DMS114 treated with DMSO at 0.1 percent for 48 hours (cell line): ENCODE data around the gene ZDHHC8.

Experiments
- DNase-seq: peaks from one replicate; lab custom pipeline; 2025; ENCODE audit not compliant: unreplicated experiment; lab: John Stamatoyannopoulos, UW

Gene ZDHHC8

DNA sequence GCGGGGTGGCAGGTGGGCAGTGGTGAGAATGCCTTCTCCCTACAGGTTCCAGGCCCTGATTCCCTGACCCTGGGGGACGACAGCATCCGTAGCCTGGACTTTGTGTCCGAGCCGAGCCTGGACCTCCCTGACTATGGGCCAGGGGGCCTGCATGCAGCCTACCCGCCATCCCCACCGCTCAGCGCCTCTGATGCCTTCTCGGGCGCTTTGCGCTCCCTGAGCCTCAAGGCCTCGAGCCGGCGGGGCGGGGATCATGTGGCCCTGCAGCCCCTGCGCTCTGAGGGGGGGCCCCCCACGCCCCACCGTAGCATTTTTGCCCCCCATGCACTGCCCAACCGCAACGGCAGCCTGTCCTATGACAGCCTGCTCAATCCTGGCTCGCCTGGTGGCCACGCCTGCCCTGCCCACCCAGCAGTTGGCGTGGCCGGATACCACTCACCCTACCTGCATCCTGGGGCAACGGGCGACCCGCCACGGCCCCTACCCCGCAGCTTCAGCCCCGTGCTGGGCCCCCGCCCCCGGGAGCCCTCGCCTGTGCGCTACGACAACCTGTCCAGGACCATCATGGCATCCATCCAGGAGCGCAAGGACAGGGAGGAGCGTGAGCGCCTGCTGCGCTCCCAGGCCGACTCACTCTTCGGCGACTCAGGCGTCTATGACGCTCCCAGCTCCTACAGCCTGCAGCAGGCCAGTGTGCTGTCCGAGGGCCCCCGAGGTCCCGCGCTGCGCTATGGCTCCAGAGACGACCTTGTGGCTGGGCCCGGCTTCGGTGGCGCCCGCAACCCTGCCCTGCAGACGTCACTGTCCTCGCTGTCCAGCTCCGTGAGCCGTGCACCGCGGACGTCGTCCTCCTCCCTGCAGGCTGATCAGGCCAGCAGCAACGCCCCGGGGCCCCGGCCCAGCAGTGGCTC lies 11.4 kb downstream of the ZDHHC8 start:
- DNase-seq, result no peak

DNA sequence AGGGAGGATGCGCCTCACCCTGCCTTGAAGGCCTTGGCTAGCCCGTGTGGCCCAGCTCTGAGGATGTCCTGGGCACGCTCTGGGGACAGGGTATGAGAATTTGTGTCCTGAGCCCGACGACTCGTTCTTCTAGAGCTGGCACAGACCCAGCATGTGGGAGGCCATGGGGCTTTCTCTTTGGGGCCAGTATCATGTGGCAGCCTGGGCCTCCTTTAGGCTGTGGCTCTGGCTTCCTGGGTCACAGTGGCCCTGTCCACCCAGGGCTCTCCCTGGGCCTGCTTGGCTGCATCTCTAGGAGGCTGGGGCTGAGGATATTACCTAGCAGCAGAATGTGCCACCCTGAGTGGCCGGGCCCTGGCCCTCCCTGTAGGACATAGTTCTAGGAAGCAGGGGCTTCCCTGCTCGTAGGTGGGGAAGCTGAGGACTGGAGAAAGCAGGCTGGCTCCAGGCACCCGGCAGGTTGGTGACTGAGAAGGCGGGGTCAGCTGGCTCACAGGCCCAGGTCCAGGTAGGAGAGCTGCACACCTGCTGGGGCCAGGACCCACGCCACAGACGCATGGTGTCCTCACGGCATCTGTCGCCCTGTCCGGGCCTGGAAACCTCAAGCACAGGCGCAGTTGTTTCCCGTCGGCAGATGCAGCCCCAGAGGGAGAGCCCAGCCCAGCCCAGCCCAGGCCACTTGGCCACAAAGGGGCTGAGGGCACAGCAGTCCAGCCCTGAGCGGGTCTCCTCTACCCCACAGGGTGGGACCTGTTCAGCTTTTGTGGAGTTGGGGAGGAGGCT lies 12.5 kb downstream of the ZDHHC8 start:
- no peak for DNase-seq

DNA sequence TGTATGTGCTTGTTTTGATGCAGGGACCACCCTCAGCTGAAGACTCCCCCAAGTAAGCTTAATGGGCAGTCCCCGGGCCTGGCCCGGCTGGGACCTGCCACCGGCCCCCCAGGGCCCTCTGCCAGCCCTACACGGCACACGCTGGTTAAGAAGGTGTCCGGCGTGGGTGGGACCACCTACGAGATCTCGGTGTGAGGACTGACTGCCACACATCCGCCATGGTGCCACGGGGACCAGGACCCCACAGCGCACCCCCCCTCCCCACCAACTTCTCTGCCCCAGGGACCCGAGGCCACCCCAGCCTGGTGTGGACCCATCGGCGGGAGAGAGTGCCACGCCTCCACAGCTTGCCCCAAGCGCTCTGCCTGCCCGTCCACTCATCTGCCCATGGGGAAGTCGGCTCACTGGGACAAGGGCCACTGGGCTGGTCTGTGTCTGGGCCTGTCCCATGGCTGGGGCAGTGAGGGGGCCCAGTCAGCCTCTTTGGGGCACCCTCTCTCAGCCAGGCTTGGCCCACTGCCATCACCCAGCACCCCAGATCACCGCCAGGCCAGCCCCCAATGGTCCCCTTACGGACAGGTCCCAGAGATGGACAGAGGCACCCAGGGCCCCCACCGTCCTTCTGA lies 13.7 kb downstream of the ZDHHC8 start:
- DNase-seq, result no peak

DNA sequence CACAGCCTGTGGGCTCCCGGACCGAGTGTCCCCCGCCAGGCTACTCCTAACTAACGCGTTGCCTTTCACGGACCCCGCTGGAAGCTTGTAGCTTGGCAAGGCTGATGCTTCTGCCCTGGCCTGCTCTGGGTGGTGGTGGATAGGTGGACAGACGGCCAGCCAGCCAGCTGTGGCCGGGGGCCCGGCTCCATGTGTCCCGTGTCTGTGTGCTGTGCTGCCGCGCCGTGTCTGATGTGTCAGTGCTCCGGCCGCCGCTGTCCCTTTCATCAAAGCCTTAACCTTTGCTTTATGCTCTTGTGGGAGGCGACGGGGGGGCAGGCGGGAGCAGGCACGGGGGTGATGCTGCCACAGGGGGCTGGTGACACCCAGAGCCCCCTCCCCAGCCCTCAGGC lies 14.2 kb downstream of the ZDHHC8 start:
- no peak for DNase-seq

DNA sequence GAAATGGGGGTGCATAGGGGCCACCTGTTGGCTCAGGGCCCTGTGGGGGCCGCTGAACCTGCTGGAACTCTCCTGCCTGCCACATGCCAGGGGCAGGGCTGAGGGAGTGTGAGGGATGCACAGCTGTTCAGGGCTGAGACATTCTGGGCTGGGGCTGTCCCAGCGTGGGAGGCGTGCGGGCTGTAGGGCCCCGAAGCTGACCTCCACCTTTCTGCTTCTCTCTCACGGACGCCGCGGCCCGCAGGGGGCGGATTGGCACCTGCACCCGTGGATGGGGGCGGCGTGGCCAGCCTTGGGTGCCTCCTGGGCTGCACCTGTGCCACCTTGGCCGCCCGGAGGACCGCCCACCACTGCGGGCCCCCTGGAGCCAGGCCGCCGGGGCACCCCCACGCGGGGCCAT lies 15.2 kb downstream of the ZDHHC8 start:
- DNase-seq, result no peak

DNA sequence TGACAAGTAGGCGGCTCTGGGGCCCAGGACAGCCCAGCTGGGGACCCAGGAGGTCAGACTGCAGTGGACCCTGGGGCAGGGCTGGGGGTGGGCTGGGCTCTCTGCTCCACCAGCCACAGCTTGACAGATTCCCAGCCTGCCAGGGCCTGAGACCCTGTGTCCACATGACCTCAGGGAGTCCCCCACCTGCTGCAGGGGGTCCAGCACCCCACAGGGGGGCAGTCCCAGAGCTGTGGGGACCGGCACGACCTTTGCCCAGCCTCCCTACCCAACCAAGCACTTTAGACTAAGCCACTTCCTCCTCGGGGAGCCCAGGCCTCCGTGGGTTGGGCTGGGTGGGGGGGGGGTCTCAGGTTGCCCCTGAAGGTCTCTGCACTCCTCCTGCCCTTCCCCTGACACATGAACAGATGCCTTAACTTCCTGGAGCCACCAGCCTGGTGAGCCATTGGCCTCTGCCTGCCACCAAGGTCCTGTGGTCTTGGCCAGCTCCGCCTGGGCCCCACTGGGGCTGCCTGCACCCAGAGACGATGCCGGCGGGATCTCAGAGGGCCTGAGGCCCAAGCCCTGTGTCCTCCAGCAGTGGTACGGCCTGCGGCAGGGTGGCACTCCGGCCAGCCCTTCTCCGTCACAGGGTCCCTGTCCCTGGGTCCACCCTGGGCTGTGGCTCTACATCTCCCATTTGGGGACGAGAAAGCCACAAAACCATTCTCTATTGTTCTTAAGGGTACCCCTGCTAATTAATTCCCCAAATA lies 15.8 kb downstream of the ZDHHC8 start:
- no peak for DNase-seq

DNA sequence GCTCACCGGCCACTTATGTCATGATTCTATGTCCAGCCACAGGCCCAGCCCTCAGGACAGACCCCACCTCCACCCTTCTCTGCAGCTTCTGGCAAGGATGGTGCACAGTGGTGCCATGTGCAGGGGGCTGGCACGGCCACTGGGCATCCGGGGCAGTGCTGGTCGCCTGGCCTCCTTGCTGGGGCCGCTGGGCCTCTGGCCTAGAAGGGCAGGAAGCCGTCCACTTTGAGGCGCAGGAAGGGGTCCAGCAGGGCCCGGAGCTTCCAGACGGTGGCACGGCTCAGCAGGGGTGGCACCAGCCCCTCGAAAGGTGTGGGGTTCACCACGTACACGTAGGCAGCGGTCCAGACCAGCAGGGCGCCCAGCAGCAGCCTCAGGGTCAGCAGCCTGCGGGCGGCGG lies 16.8 kb downstream of the ZDHHC8 start:
- DNase-seq, result no peak

DNA sequence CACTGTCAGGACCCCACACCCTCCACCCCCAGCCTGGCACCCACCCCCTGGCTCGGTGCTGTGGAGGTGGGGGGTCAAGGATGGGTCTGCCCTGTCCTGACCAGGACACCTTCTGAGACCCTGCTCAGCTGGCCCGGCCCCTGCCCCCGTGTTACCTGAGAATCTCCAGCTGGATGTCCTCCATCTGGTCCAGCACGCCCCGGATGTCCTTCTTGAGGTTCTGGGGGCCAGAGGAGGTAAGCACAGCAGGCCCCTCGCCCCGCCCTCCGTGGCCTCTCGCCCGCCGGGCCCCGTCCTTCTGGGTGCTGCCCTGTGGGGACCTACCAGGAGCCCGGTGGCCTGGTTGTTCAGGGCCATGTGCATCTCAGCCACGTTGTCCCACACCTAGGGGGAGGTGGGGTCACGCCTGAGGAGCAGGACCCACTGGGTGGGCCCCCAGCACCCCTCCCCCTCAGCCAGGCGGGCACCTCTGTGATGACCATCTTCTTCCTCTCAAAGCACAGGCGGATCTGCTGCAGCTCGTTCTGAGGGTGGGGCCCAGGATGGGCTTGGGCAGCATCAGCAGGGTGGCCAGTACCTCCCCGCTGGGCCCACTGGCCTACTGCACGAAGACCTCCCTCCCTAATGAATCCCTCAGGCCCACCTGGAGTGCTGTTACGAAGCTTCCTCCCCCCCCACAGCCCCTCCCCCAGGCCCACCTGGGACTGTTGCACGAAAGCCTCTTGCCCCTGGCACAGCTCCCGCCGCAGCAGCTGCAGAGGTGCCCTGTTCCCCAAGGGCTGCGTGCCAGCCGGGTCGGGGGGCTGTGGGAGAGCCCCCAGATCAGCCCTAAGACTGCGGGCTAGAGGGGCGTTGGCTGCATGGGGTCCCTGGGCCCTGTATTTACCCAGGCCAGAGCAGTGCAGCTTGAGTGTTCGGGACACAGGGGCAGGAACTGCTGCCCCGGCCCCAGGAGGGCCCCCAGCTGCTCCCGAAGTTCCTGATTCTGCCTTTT lies 17.9 kb downstream of the ZDHHC8 start:
- no peak for DNase-seq

DNA sequence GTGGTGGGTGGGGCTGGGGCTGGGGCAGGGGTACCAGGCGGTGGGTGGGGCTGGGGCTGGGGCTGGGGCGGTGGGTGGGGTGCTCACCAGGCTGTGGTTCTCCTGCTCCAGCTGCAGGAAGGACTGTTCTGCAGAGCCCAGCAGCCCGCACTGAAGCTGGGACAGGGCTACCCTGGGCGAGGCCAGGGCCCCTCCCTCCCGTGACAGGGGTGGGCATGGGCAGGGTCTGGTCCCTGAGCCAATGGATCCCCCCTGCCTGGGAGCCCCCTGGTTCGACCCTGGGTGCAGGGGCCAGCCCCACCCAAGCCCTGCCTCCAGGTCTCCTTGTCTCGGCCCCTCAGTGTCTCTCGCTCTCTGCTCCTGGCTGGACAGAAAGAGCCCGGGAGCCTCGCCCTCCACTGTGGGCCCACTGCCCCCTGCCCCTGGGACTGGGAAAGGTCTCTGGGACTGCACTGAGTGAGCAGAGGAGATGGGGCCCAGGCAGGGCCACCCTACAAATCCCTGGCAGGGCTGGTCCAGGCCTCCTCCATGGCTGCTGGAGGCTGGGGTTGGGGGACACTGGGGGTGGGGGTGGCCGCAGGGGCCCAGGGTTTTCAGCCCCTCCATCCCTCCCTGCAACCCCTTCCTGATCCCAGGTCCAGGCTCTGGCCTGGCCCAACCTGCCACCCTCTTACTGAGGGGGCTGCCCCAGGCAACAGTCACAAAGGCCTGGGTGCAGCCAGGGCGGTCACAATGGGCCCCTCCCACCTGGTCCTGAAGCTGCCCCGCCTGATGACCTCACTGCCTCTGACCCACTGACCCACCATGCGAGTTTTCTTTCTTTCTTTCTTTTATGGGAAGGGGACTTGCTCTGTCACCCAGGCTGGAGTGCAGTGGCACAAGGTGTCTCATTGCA lies 19.0 kb downstream of the ZDHHC8 start, which contains the start of gene CCDC188:
Gene CCDC188, minus strand, starts transcription at position 675 of the 895 bp plus-strand sequence. Its CDS starts 69 bp downstream, at position 606.
- DNase-seq, result no peak

DNA sequence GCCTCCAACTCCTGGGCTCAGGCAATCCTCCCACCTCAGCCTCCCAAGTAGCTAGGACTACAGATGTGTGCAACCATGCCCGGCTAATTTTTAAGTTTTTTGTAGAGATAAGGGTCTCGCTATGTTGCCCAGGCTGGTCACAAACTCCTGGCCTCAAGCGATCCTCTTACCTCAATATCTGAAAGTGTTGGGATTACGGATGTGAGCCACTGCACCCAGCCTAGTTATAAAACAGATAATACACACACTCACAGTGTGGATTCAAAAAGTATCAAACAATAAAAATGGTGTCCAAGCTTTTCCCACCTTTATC lies 19.6 kb downstream of the ZDHHC8 start:
- no peak for DNase-seq

DNA sequence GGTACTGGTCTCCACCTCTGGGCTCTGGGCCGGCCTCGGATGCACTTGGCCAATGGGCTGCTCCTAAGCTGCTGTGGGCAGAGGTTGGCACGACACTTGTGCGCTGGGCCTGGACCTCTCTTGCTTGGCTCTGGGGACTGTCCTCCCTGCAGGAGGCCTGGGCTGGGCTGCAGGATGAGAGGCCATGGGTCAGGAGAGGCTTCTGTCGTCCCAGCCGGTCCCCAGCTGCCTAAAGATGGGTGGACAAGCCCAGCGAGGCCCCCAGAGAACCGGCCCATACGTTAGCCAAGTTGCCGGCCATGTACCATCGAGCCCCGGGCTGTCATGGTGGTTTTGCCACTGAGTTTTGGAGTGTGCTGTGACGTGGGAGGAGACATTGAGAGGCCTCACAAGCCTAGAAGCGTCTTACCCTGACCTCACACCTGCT lies 20.9 kb downstream of the ZDHHC8 start:
- no peak for DNase-seq

DNA sequence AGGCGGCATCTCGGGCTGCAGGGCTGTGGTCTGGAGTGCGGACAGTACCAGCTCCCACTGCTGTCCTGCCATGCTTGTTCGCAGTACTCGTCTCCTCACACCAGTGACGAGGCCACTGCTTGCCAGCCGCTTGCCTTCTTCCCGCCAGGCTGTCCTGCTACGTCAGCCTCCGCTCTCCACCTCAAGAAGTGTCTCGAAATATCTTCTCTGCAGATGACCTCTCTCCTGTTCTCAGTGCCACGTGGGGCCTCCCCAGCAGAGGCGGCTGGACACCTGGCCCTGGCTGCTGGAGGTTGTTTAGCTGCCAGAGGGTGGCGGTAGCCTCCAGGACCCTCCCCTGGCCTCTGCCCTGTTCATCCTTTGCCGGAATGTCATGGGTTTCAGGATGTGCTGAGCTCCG lies 22.3 kb downstream of the ZDHHC8 start:
- no peak for DNase-seq

DNA sequence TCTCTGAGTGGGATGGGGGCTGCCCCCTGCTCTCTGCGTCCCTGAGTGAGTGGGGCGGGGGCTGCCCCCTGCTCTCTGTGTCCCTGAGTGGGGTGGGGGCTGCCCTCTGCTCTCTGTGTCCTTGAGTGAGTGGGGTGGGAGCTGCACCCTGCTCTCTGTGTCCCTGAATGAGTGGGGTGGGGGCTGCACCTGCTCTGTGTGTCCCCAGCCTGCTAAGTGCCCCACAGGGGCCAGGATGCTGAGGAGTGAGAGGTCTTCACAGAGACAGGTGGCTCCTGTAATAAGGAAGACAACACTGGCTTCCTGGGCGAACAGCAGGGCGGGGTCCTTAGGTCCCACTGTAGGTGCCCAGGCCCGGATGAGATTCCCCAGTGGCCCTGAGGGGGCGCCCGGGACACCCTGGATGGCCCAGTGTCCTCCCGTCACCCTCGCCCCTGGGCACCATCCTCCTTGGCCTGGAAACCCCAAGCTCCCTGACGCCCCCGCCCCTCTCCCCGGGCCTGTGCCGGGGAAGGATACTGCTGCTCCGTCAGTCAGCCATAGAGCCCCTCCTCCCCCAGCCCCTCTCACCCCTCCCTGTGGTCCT lies 23.1 kb downstream of the ZDHHC8 start:
- no peak for DNase-seq

DNA sequence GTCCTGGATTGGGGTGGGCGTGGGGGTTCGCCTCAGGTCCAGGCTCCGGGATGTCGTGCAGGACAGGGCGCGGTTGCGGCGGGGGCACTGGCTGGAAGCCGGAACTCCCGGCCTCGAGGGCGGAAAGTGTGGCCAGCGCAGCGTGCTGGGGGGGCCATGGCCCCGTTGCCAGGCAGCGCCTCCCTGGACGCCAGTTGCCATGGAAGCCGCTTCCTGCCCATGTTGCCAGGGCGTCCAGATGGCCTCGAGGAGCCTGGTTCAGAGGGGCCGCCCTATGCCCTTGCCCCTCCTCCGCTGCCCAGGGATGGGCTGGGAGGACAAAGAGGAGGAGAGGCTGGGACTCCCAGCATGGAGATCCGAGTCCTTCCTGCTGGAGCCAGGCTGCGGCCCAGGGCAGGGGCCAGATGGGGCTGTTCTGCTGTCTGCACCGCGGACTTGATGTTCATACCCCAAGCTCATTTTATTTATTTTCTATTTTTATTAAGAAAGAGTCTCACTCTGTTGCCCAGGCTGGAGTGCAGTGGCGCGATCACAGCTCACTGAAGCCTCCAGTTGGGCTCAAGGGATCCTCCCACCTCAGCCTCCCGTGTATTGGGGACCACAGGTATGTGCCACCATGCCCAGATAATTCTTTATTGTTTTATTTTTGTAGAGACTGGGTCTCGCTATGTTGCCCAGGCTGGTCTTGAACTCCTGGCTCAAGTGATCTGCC lies 23.9 kb downstream of the ZDHHC8 start:
- no peak for DNase-seq

DNA sequence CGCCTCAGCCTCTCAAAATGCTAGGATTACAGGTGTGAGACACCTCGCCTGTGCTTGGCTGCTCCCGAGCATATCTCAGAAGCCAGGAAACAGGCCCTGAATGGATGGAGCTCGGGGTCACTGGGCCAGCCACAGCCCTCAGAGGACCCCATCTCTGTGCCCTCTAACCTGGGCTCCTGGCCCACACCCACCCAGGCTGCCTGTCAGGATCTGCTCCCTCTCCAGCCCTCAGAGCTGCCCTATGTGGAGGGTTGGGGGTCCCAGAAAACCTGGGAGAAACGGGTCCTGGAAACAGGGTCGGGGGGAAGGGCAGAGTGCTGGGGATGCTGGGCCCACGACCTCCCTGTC lies 24.4 kb downstream of the ZDHHC8 start:
- no peak for DNase-seq

DNA sequence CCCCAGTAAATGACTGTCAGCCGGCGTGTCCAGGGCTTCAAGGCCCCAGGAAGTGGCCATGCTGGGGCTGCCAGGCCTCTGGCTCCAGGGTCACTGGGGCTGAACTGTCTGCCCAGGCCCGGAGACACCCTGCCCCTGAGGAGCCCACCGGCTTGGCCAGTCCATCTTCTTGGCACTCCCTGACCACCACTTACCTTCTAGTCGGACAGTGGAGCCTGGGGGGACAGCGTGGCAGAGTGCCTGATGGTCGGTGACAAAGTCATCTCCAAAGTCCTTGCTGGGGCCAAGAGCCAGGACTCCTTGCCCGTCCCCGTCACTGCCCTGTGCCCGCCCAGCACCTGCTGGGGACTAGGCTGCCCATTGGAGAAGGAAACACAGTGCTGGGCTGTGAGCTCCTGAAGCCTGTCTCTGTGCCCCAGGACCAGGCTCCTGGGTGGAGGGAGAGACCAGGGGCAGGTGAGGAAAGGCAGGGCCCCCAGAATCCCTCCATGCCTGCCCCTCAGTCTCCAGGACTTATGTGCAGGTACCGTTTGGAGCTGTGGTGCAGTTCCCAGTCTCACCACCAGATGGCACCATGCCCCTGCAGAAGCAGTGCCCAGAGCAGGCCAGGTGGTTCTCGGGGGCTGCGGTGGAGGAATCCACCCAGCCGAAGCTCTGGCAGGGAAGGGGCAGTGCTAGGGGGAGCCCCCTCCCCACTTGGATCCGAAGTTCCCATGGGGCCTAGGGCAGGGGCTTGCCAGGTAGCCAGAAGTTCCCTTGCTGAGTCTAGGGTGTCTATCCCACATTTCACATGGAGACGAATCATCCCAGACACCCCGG lies 25.2 kb downstream of the ZDHHC8 start:
- DNase-seq, result no peak
